Liver (tissue), 9 donors: ENCODE data around the gene SCGN. TPM values are rescaled to one million over a fixed set of nuclear protein-coding genes. Genes with fewer than 3 reads are reported as not detected.

Experiments used
- DNase-seq: peaks from one replicate; pipeline ENCODE4 v3.0.0-alpha.2; 2017; ENCODE audit warnings: low spot score
- H3K27ac ChIP-seq, 2 donors: one replicate each; pipeline ENCODE4 v1.7.0; 2013; ENCODE audit warnings: inconsistent platforms in 2 of 2, low read length in 2 of 2, control low read depth in 1 of 2, low read depth in 1 of 2, mild to moderate bottlenecking in 1 of 2
- H3K27me3 ChIP-seq, 4 donors: one replicate each; pipeline versions ENCODE4 v1.6.1 to v1.7.0; 2013; ENCODE audit warnings: low read length in 3 of 4, inconsistent platforms in 1 of 4, mild to moderate bottlenecking in 1 of 4, moderate library complexity in 1 of 4; ENCODE audit not compliant: control insufficient read depth in 4 of 4, insufficient read depth in 4 of 4
- H3K36me3 ChIP-seq, 4 donors: one replicate each; pipeline versions ENCODE4 v1.6.1 to v1.7.0; 2013; ENCODE audit warnings: low read length in 3 of 4, mild to moderate bottlenecking in 3 of 4, low read depth in 1 of 4, moderate library complexity in 1 of 4; ENCODE audit not compliant: control insufficient read depth in 4 of 4, insufficient read depth in 3 of 4
- H3K4me1 ChIP-seq, 4 donors: one replicate each; pipeline versions ENCODE4 v1.6.1 to v1.7.0; 2013; ENCODE audit warnings: low read length in 3 of 4, mild to moderate bottlenecking in 3 of 4, moderate library complexity in 1 of 4; ENCODE audit not compliant: control insufficient read depth in 4 of 4, insufficient read depth in 4 of 4
- H3K4me3 ChIP-seq, 3 donors: one replicate each; pipeline versions ENCODE4 v1.6.1 to v1.7.0; 2013; ENCODE audit warnings: low read length in 3 of 3, control low read depth in 1 of 3, low read depth in 1 of 3, mild to moderate bottlenecking in 1 of 3
- H3K9ac ChIP-seq, 2 donors: one replicate each; pipeline ENCODE4 v1.7.0; 2013; ENCODE audit warnings: low read length in 2 of 2, mild to moderate bottlenecking in 2 of 2, moderate library complexity in 2 of 2, control low read depth in 1 of 2, low read depth in 1 of 2
- H3K9me3 ChIP-seq, 4 donors: one replicate each; pipeline versions ENCODE4 v1.6.1 to v1.7.0; 2013; ENCODE audit warnings: low read length in 3 of 4; ENCODE audit not compliant: control insufficient read depth in 4 of 4
- ATF3 ChIP-seq: IDR thresholded peaks from 2 replicates; pipeline ENCODE4 v1.6.1; 2016; ENCODE audit warnings: antibody characterized with exemption
- CTCF ChIP-seq: fragments of 150-350 bp; IDR thresholded peaks from 2 replicates; pipeline ENCODE4 v1.5.1; 2017; ENCODE audit warnings: improper control_type of control experiment, low read depth, low read length; ENCODE audit not compliant: missing input control
- EGR1 ChIP-seq, 2 donors: IDR thresholded peaks; 2 replicates each; pipeline ENCODE4 v1.6.1; 2016 to 2018; ENCODE audit warnings: antibody characterized with exemption in 2 of 2, low read depth in 2 of 2
- FOXA1 ChIP-seq: IDR thresholded peaks from 2 replicates; pipeline ENCODE4 v1.6.1; 2016; ENCODE audit warnings: antibody characterized with exemption
- FOXA2 ChIP-seq: IDR thresholded peaks from 2 replicates; pipeline ENCODE4 v1.6.1; 2016; ENCODE audit warnings: antibody characterized with exemption
- GABPA ChIP-seq, 2 donors: IDR thresholded peaks in 1 of 2; conservative IDR thresholded peaks in 1 of 2; 2 replicates each; pipeline ENCODE4 v1.6.1; 2016; ENCODE audit warnings: antibody characterized with exemption in 2 of 2, mild to moderate bottlenecking in 1 of 2, moderate library complexity in 1 of 2
- HNF4A ChIP-seq, 2 donors: conservative IDR thresholded peaks; 2 replicates each; pipeline ENCODE4 v1.6.1; 2016; ENCODE audit warnings: antibody characterized with exemption in 2 of 2, mild to moderate bottlenecking in 2 of 2
- HNF4G ChIP-seq: IDR thresholded peaks from 2 replicates; pipeline ENCODE4 v1.6.1; 2016; ENCODE audit warnings: antibody characterized with exemption
- JUND ChIP-seq, 2 donors: IDR thresholded peaks; 2 replicates each; pipeline ENCODE4 v1.6.1; 2016; ENCODE audit warnings: antibody characterized with exemption in 2 of 2
- MAX ChIP-seq: IDR thresholded peaks from 2 replicates; pipeline ENCODE4 v1.6.1; 2016; ENCODE audit warnings: antibody characterized with exemption
- NR2F2 ChIP-seq: IDR thresholded peaks from 2 replicates; pipeline ENCODE4 v1.6.1; 2016; ENCODE audit warnings: antibody characterized with exemption
- RAD21 ChIP-seq, 2 donors: IDR thresholded peaks; 2 replicates each; pipeline ENCODE4 v1.6.1; 2016; ENCODE audit warnings: antibody characterized with exemption in 2 of 2, mild to moderate bottlenecking in 2 of 2
- REST ChIP-seq: IDR thresholded peaks from 2 replicates; pipeline ENCODE4 v1.6.1; 2016; ENCODE audit warnings: antibody characterized with exemption, mild to moderate bottlenecking
- RXRA ChIP-seq, 2 donors: IDR thresholded peaks; 2 replicates each; pipeline ENCODE4 v1.6.1; 2017 to 2018; ENCODE audit warnings: antibody characterized with exemption in 2 of 2, mild to moderate bottlenecking in 1 of 2
- SP1 ChIP-seq: IDR thresholded peaks from 2 replicates; pipeline ENCODE4 v1.6.1; 2018; ENCODE audit warnings: antibody characterized with exemption, mild to moderate bottlenecking
- TAF1 ChIP-seq: conservative IDR thresholded peaks from 2 replicates; pipeline ENCODE4 v1.6.1; 2016; ENCODE audit warnings: antibody characterized with exemption, mild to moderate bottlenecking
- YY1 ChIP-seq: IDR thresholded peaks from 2 replicates; pipeline ENCODE4 v1.6.1; 2016; ENCODE audit warnings: antibody characterized with exemption, mild to moderate bottlenecking
- ZBTB33 ChIP-seq: IDR thresholded peaks from 2 replicates; pipeline ENCODE4 v1.6.1; 2016; ENCODE audit warnings: antibody characterized with exemption
- WGBS: extraction: QIAGEN DNeasy Blood & Tissue Kit; methylation state at CpG from one replicate; pipeline ENCODE4 v1.1.7; 2013; 5-methylcytosine and 5-hydroxymethylcytosine counted together
- polyA plus RNA-seq, 2 donors: library from polyadenylated mRNA; stranded (reverse) in 1 of 2; unstranded in 1 of 2; fragments of 200-250 nt in 1 of 2; fragments of >200 nt in 1 of 2; fragmentation: Nextera tagmentation in 1 of 2; extraction: Ambion mirVana in 1 of 2; gene quantifications; one replicate each; pipeline versions ENCODE4 v1.2.1 to v1.2.3, GENCODE V29; 2013 to 2015
- total RNA-seq, 2 donors: library from RNA; depleted of rRNA; stranded (reverse); fragments of >200 nt; gene quantifications; one replicate each; pipeline ENCODE4 v1.2.3, GENCODE V29; 2014
- donor health status: healthy.
- donor health status: healthy.
- donor health status: healthy.
- donor health status: healthy.
- donor health status: healthy.

The SCGN gene
- total and polyA plus RNA-seq, 4 donors: 0.28 to 8.1 (median 2.8) TPM

- no peak overlapping the region for H3K27ac ChIP-seq
- no peak overlapping the region for H3K4me3 ChIP-seq
- H3K36me3 ChIP-seq: no peaks in the 10 kb centered on the region
- WGBS: 95% methylated on average over 2 of the region's 2 CpGs
- no peak overlapping the region for H3K9ac ChIP-seq
- TF ChIP-seq TAF1 (no peak), NR2F2 (no peak), SP1 (no peak), EGR1 (IDR thresholded peaks at IDR 0.05; ENCODE audit: low read depth in 2 of 2) (no peak), GABPA (IDR thresholded peaks at IDR 0.05 in 1 of 2, conservative IDR thresholded peaks at IDR 0.05 in 1 of 2) (no peak), HNF4G (no peak), CTCF (no peak), REST (no peak), RAD21 (IDR thresholded peaks at IDR 0.05) (no peak), ATF3 (no peak), RXRA (IDR thresholded peaks at IDR 0.05) (no peak), YY1 (no peak), FOXA2 (no peak), JUND (IDR thresholded peaks at IDR 0.05) (no peak), FOXA1 (no peak), HNF4A (conservative IDR thresholded peaks at IDR 0.05) (no peak), MAX (no peak), ZBTB33 (no peak)
- H3K27me3 ChIP-seq: no peaks in the 10 kb centered on the region
- H3K9me3 ChIP-seq: no peaks in the 10 kb centered on the region
- DNase-seq: no peak
- H3K4me1 ChIP-seq: no peaks in the 10 kb centered on the region
These were observed 43.7 kb downstream of the SCGN start for GRCh38 chr6:25695671-25696070.
